NCI-H1436 treated with DMSO at 0.1 percent for 48 hours (cell line): ENCODE measurements around the gene ING4.
A peak's percentile ranks its signal among the peaks of the same experiment; 100 is the strongest.

Source experiments
- DNase-seq: peaks from one replicate; lab custom pipeline; 2025; lab: John Stamatoyannopoulos, UW

ING4 gene

GRCh38 chr12:6635856-6636531, 26.9 kb downstream of the ING4 start, which contains the start of gene LPAR5:
TSS of gene LPAR5 (minus strand) at chr12:6635959. CDS start at chr12:6621248, 14,711 bp downstream.
- no peak for DNase-seq

DNA sequence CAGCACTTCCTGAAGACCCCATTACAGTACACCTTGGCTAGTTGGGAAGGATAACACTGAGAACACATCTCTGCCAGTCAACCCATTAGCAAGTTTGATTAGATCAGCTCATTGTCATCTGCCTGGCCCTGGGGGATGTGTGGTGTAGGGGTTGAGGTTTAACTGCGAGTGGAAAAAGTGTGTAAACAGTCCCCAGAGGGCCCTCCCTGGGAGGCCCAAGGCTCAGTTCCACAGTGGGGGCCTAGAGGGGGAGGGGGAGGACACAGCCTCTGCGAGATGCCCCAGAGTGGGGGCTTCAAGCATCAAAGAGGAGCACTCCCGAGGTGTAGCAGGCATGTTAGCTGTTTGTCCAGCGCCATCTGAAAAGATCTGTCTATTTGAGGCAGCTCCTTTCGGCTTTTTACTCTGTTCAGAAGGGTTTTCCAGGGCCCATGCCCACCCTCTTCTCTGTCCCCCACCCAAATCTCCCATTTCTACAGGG, 27.5 kb downstream of the ING4 start:
- DNase-seq: no peak

GRCh38 chr12:6632026-6632983, 30.6 kb downstream of the ING4 start:
- no peak for DNase-seq

GRCh38 chr12:6631549-6631961, 31.4 kb downstream of the ING4 start:
- no peak for DNase-seq

DNA sequence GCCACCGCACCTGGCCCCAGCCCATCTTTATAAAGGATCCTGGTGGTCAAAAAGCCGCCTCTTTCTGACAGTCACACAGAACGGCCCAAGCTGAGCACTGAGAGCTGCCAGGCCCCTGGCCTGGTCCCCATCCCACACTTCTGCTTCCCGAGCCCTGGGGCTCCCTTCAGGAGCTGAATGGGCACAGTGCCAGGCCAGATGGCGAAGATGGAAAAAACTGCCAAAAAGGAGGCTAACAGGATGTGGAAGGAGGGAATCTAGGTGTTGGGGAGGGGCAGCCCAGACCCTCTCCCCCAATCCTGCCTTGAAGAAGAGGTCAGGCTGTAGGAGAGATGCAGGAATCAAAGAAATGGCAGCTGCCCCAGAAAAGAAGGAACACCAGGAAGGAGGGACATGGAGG, 32.2 kb downstream of the ING4 start:
- DNase-seq: no peak

- DNase-seq: peak; percentile 35
These were observed 35.3 kb downstream of the ING4 start for GRCh38 chr12:6627616-6628015.

DNA sequence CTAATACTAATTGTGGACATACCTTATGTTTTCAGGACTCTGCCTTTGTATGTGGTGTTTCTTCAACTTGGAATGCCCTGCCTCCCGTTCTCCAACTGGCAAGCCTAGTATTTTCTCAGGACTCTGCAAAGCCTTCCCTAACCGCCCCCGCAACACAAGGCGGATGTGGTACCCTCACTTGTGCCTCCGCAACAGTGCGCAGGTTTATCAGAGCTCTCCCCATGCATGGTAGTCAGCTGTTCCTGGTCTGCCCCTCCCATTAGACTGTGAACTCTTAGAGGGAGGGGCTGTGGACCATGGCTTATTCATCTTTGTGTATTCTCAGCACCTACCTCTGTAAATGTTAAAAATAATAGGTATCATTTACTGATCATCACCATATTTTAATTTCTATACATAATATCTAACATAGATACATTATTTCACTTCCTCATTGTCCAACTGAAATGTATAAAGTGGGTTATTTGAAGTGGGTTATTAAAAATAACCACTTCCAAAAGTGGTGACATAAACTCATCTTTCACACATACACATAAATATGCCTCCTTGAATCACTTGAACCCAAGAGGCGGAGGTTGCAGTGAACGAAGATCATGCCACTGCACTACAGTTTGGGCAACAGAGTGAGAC, 36.1 kb downstream of the ING4 start:
- no peak for DNase-seq

DNA sequence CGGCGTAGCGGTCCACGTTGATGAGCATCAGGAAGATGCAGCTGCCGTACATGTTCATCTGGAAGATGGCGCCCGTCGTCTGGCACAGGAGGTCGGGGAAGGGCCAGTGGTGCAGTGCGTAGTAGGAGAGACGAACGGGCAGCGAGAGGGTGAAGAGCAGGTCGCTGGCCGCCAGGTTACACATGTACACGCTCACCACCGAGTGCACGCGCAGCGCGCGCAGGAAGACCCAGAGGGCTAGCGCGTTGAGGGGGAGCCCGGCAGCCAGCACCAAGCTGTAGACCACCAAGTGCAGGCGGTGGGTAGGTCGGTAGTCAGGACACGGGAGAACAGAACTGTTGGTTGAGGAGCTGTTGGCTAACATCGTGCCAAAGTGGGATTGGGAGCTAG, 42.0 kb downstream of the ING4 start:
- no peak for DNase-seq

GRCh38 chr12:6620137-6620884, 42.6 kb downstream of the ING4 start:
- DNase-seq: no peak

GRCh38 chr12:6618483-6619225, 44.3 kb downstream of the ING4 start:
- no peak for DNase-seq

DNA sequence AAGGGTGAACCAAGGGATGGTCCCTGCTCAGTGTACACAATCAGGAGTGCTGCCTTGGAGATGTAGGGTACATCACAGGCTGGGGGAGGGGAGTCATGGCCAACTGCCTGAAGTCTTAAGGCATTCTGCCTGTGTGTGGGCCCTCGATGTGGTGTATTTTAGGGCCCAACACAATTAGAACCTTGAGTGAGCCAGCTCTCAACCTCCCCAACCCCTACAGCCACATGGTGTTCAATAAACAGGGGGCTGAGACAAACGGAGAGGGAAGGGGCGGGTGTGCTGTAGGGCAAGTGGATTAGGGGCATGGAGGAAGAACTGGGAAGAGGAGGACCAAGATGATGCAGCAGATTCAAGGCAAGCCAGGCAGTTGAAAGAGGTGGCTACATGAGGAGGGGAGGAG, 47.1 kb downstream of the ING4 start:
- DNase-seq: no peak

DNA sequence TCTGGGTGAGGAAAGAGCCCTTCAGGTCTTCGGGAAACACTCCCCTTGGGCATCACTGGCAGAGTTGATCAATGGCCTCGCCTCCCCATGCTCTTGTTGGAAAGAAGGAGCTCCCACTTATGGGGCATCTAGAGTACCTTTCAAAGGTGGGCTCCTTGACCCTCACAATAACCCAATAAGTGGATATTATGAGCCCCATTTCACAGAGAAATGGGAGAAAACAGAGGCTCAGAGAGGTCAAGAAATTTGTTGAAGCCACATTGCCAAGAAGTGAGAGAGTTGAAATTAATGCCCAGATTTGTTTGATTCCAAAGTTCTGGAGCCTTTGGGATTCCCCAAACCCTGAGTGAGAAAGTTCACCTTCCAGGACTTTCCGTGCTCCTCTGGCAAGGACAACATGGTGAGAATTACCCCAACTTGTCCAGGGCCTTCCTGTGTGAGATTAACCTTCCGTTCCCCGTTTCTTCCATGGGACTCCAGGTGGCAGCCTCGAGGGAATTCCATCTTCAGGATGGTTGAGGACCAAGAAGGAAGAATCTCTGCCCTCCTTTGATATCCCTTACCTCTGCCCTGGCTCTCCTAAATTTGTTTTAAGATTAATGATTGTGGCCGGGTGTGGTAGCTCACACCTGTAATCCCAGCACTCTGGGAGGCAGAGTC, 48.3 kb downstream of the ING4 start:
- no peak for DNase-seq

DNA sequence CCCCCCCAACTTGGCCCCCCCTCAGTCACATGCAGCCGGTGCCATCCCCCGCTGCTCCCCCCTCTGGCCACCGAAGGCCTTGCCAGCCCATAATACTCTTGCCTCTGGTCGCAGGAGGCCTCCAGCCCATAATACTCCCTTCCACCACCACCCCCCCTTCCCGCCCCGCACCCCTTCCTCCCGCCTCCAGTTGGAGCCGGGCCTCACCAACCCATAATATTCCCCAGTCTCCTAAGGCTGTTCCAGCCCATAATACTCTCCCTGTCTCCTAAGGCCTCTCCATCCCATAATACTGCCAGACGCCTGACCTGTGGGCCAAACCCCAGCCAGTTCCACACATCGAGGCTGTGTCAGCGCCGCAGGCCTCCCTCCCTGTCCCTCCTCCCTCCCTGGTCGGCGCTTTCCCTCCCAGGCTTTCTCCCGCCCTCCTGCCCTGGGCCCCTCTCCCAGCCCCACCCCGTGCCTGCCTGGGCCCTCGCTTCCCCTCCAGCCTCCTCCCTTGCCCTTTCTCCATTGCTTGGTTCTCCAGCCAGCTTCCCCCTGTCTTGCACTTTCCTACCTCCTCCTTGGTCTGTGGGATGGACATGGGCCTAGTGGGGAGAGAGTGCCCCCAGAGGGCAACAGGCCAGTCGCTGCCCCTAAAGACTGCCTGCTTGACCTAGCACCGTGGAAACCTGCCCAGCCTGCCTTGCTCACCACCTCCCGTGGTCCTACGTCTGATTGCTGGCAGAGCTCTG, 49.0 kb downstream of the ING4 start:
- peak; percentile 86 for DNase-seq

- peak; percentile 86 for DNase-seq
These were observed 49.7 kb downstream of the ING4 start for GRCh38 chr12:6613015-6613775.

GRCh38 chr12:6612652-6613014, 50.3 kb downstream of the ING4 start:
- no peak for DNase-seq

GRCh38 chr12:6612247-6612646, 50.7 kb downstream of the ING4 start:
- no peak for DNase-seq

GRCh38 chr12:6608592-6609281, 54.2 kb downstream of the ING4 start:
- DNase-seq: no peak

- DNase-seq: peak; percentile 90
These were observed 54.9 kb downstream of the ING4 start for GRCh38 chr12:6607751-6608591.
